ENCODE data around the gene TRIP10.

Gene TRIP10

GRCh38 chr19:6699935-6700334, 39.5 kb upstream of the TRIP10 start:
- no peak overlapping the region for H3K4me2 ChIP-seq (ENCODE audit: low read depth, low read length, poor library complexity, severe bottlenecking)
- no peaks in the 10 kb centered on the region for H3K27me3 ChIP-seq (ENCODE audit: insufficient read depth, low read length, poor library complexity, severe bottlenecking)
- no peaks in the 10 kb centered on the region for H3K9me3 ChIP-seq (ENCODE audit: insufficient read depth, low read depth, low read length)
- no peaks in the 10 kb centered on the region for H3K79me2 ChIP-seq (ENCODE audit: insufficient read depth, low read length)
- H3K4me1 ChIP-seq (ENCODE audit: insufficient read depth, low read length, poor library complexity, severe bottlenecking): no peaks in the 10 kb centered on the region
- H2AFZ ChIP-seq (ENCODE audit: low read length): no peak overlapping the region
- no peaks in the 10 kb centered on the region for H3K9me2 ChIP-seq (replicated peaks; ENCODE audit: low read depth, low read length)
- H3K9ac ChIP-seq (ENCODE audit: low read depth, low read length, poor library complexity, severe bottlenecking): no peak overlapping the region
- no peaks in the 10 kb centered on the region for H3K36me3 ChIP-seq (ENCODE audit: insufficient read depth, low read length)
- TF ChIP-seq CTCF (conservative IDR thresholded peaks at IDR 0.05; ENCODE audit: low read length): no peak
- H3K4me3 ChIP-seq (ENCODE audit: low read length, poor library complexity, severe bottlenecking): no peak overlapping the region
- no peaks in the 10 kb centered on the region for H4K20me1 ChIP-seq (ENCODE audit: insufficient read depth, low read length, poor library complexity, severe bottlenecking)
- H3F3A ChIP-seq (ENCODE audit: low read depth): no peaks in the 10 kb centered on the region

GRCh38 chr19:6700586-6701316, 38.7 kb upstream of the TRIP10 start:
- no peak overlapping the region for H3K4me2 ChIP-seq (ENCODE audit: low read depth, low read length, poor library complexity, severe bottlenecking)
- no peak for TF ChIP-seq EZH2phosphoT487 (IDR thresholded peaks at IDR 0.05; ENCODE audit: borderline replicate concordance)
- H3K79me2 ChIP-seq (ENCODE audit: insufficient read depth, low read length): no peaks in the 10 kb centered on the region
- no peaks in the 10 kb centered on the region for H3F3A ChIP-seq (ENCODE audit: low read depth)
- H3K9me3 ChIP-seq (ENCODE audit: insufficient read depth, low read depth, low read length): no peaks in the 10 kb centered on the region
- no peaks in the 10 kb centered on the region for H4K20me1 ChIP-seq (ENCODE audit: insufficient read depth, low read length, poor library complexity, severe bottlenecking)
- no peaks in the 10 kb centered on the region for H3K36me3 ChIP-seq (ENCODE audit: insufficient read depth, low read length)
- no peak overlapping the region for H3K4me3 ChIP-seq (ENCODE audit: low read length, poor library complexity, severe bottlenecking)
- H2AFZ ChIP-seq (ENCODE audit: low read length): no peak overlapping the region
- no peaks in the 10 kb centered on the region for H3K9me2 ChIP-seq (replicated peaks; ENCODE audit: low read depth, low read length)
- H3K9ac ChIP-seq (ENCODE audit: low read depth, low read length, poor library complexity, severe bottlenecking): no peak overlapping the region
- H3K27me3 ChIP-seq (ENCODE audit: insufficient read depth, low read length, poor library complexity, severe bottlenecking): no peaks in the 10 kb centered on the region
- no peaks in the 10 kb centered on the region for H3K4me1 ChIP-seq (ENCODE audit: insufficient read depth, low read length, poor library complexity, severe bottlenecking)

DNA sequence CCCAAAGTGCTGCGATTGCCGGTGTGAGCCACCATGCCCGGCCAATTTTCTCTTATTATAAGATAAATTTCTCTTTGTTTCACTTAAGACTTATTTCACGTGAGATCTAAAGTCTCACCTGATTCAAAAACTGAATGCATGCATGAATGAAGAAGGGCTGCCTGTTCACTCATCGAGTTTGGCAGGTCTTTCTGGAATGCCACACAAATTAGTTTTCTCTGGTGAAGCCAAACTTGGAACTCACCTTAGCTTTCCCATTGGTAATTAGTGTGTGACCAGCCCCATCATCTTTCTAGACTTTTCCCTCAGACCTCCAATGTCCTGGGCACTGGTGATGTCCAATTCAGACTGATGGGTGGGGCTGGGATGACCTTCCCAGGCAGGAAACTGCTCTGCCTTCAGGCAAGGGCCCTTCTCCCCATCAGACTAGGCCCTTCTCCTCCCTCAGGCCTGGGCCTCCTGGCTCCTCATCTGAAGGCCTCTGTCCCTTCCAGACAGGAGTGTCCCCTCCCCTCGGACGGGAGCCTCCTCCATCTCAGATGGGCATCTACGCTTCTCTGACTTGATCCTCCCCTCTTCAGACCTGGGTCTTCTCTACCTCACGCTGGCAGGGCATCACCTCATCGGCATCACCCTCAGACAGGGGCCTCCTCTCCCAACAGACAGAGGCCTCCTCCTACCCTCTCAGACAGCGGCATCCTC, 33.4 kb upstream of the TRIP10 start:
- H3K9me2 ChIP-seq (replicated peaks; ENCODE audit: low read depth, low read length): no peaks in the 10 kb centered on the region
- no peaks in the 10 kb centered on the region for H3K27me3 ChIP-seq (ENCODE audit: insufficient read depth, low read length, poor library complexity, severe bottlenecking)
- H3K4me2 ChIP-seq (ENCODE audit: low read depth, low read length, poor library complexity, severe bottlenecking): no peak overlapping the region
- no peak overlapping the region for H3K4me3 ChIP-seq (ENCODE audit: low read length, poor library complexity, severe bottlenecking)
- no peaks in the 10 kb centered on the region for H3K36me3 ChIP-seq (ENCODE audit: insufficient read depth, low read length)
- TF ChIP-seq CTCF (conservative IDR thresholded peaks at IDR 0.05; ENCODE audit: low read length) (no peak), EZH2phosphoT487 (IDR thresholded peaks at IDR 0.05; ENCODE audit: borderline replicate concordance) (no peak)
- no peaks in the 10 kb centered on the region for H3K9me3 ChIP-seq (ENCODE audit: insufficient read depth, low read depth, low read length)
- no peak overlapping the region for H3K9ac ChIP-seq (ENCODE audit: low read depth, low read length, poor library complexity, severe bottlenecking)
- no peaks in the 10 kb centered on the region for H3K4me1 ChIP-seq (ENCODE audit: insufficient read depth, low read length, poor library complexity, severe bottlenecking)
- no peak overlapping the region for H2AFZ ChIP-seq (ENCODE audit: low read length)
- H4K20me1 ChIP-seq (ENCODE audit: insufficient read depth, low read length, poor library complexity, severe bottlenecking): no peaks in the 10 kb centered on the region
- H3K79me2 ChIP-seq (ENCODE audit: insufficient read depth, low read length): no peaks in the 10 kb centered on the region
- H3F3A ChIP-seq (ENCODE audit: low read depth): no peaks in the 10 kb centered on the region
